Right cardiac atrium (tissue), 5 donors: ENCODE results near the gene CALHM4. TPM values are rescaled to one million over a fixed set of nuclear protein-coding genes. Genes with fewer than 3 reads are reported as not detected.

ENCODE experiments used
- polyA plus RNA-seq: library from polyadenylated mRNA; stranded (reverse); fragments of 200-250 nt; gene quantifications from one replicate; pipeline ENCODE4 v1.2.3, GENCODE V29; 2013
- total RNA-seq, 4 donors: library from RNA; stranded (reverse); fragmentation: NEBNext Ultra II Directional; extraction: Animal tissue kit (Norgen Biotek cat#: 25700); gene quantifications; one replicate each; pipeline ENCODE4 v1.2.1, GENCODE V29; 2021
- donor health status: healthy with polysubstance abuse.
- donor health status: DM: no; HTN: yes; CAD: no.
- donor health status: DM: no; HTN: no; CAD: no.
- donor health status: DM: no; HTN: yes; CAD: no; lungs with severe emphysema.
- donor health status: DM: yes; HTN: yes; CAD: no.

The CALHM4 gene
- total and polyA plus RNA-seq, 5 donors = 0.20 to 0.26 TPM; not detected in 3

Other genes with a start within 250 kb of the CALHM4 start
- gene DSE, start 182.8 kb upstream of the CALHM4 start, total RNA-seq = 10 to 100 TPM; 16.5 to 34.3 (median 24.9) TPM
- 6.9 TPM for gene DSE, start 182.8 kb upstream of the CALHM4 start, polyA plus RNA-seq
- gene CALHM6, start 92.4 kb upstream of the CALHM4 start, total RNA-seq = 1 to 10 TPM; 3.0 to 4.8 (median 3.8) TPM
- 5.9 TPM for gene CALHM6, start 92.4 kb upstream of the CALHM4 start, polyA plus RNA-seq
- gene CALHM5, start 42.1 kb upstream of the CALHM4 start, total RNA-seq = 1 to 10 TPM; 2.0 to 2.8 (median 2.4) TPM
- 1.2 TPM for gene CALHM5, start 42.1 kb upstream of the CALHM4 start, polyA plus RNA-seq
- under 1 TPM; 0.20 to 0.32 (median 0.23) TPM for gene TRAPPC3L, start 8.1 kb upstream of the CALHM4 start, total RNA-seq
- gene TRAPPC3L, start 8.1 kb upstream of the CALHM4 start, polyA plus RNA-seq = 0.18 TPM
- 10 to 100 TPM; 57.2 to 68.6 (median 63.2) TPM for gene RWDD1, start 17.8 kb downstream of the CALHM4 start, total RNA-seq
- gene RWDD1, start 17.8 kb downstream of the CALHM4 start, polyA plus RNA-seq = 90.8 TPM
- under 1 TPM; 0.15 to 0.72 (median 0.20) TPM for gene RSPH4A, start 62.7 kb downstream of the CALHM4 start, total RNA-seq
- gene RSPH4A, start 62.7 kb downstream of the CALHM4 start, polyA plus RNA-seq = 0.20 TPM
- 1 to 10 TPM; 4.2 to 6.6 (median 4.5) TPM for gene ZUP1, start 115.0 kb downstream of the CALHM4 start, total RNA-seq
- 3.5 TPM for gene ZUP1, start 115.0 kb downstream of the CALHM4 start, polyA plus RNA-seq
- gene KPNA5, start 127.5 kb downstream of the CALHM4 start, total RNA-seq = 10 to 100 TPM; 11.4 to 15.2 (median 12.6) TPM
- gene KPNA5, start 127.5 kb downstream of the CALHM4 start, polyA plus RNA-seq = 3.1 TPM
- 1 to 10 TPM in 3 of 4 donors, under 1 TPM in 1; 0.70 to 3.1 (median 2.2) TPM for gene FAM162B, start 212.0 kb downstream of the CALHM4 start, total RNA-seq
- gene FAM162B, start 212.0 kb downstream of the CALHM4 start, polyA plus RNA-seq = 3.9 TPM